ENCODE data around the gene TSPAN17.
"Not testable (repeated sequence)": the region's sequence is repeated elsewhere in the genome, so short reads cannot be mapped to it uniquely, and the experiment has no call there.

TSPAN17 gene, protein sequence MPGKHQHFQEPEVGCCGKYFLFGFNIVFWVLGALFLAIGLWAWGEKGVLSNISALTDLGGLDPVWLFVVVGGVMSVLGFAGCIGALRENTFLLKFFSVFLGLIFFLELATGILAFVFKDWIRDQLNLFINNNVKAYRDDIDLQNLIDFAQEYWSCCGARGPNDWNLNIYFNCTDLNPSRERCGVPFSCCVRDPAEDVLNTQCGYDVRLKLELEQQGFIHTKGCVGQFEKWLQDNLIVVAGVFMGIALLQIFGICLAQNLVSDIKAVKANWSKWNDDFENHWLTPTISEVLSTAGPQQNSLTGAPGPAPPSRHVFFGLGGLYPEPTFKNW

DNA sequence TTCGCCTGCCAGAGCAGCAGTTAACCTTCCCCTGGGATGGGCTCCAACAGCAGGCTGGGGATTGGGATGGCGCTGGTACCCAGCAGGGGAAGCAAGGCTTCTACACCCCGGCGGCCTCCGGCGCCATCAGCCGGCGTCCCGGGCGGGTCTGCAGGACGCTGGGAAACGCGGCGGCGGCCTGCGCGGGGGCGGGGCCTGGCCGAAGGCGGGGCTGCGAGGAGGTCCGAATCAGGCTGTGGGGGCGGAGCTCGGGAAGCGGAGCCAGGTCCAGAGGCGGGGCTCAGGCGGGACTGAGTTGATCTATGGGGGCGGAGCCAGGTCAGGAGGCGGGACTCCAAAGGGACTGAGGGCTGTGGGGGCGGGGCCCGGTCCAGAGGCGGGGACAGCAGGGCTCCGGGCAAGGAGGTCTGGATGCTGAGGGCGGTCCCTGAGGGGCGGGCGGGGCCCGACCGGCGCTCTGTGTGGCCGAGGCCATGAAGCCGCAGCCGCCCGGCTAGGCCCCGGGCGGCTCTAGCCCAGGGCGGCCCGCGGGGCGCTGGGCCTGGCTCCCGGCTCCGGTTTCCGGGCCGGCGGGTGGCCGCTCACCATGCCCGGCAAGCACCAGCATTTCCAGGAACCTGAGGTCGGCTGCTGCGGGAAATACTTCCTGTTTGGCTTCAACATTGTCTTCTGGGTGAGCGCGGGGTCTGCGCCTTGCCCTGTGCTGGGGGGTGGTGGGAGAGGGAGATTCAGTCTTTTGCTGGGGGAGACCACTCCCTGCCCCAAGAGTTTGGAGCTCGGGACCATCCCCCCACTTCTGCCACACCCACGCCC lies at the start of gene TSPAN17:
TSS of gene TSPAN17 (plus strand) at position 455 of the 813 bp plus-strand sequence. CDS start at position 587, 132 bp downstream.
- no peaks in the 10 kb centered on the region for H3K9me3 ChIP-seq
- peak within 1 kb of the TSS; percentile 66 to 74 for H3K4me3 ChIP-seq
- TF ChIP-seq, protein P1, sequence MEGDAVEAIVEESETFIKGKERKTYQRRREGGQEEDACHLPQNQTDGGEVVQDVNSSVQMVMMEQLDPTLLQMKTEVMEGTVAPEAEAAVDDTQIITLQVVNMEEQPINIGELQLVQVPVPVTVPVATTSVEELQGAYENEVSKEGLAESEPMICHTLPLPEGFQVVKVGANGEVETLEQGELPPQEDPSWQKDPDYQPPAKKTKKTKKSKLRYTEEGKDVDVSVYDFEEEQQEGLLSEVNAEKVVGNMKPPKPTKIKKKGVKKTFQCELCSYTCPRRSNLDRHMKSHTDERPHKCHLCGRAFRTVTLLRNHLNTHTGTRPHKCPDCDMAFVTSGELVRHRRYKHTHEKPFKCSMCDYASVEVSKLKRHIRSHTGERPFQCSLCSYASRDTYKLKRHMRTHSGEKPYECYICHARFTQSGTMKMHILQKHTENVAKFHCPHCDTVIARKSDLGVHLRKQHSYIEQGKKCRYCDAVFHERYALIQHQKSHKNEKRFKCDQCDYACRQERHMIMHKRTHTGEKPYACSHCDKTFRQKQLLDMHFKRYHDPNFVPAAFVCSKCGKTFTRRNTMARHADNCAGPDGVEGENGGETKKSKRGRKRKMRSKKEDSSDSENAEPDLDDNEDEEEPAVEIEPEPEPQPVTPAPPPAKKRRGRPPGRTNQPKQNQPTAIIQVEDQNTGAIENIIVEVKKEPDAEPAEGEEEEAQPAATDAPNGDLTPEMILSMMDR (IDR thresholded peaks at IDR 0.05) = peak in 1 of 2 experiments; percentile 23
- peaks cover 0 to 1% (median 0%) of the 10 kb centered on the region in 3 donors for H3K36me3 ChIP-seq
- no peaks in the 10 kb centered on the region for H3K27me3 ChIP-seq
- intact Hi-C loops (cut with DNase I; ENCODE audit: low total_unique reads) = loop anchor here (5.0 to 10.0 kb wide), 2 partner anchors 110 to 232 kb away; partner anchors contain the start of genes CLTB and RNF44
- H3K4me1 ChIP-seq = peaks cover 0 to 29% (median 17%) of the 10 kb centered on the region in 4 donors
- peak within 1 kb of the TSS; percentile 70 to 84 for H3K27ac ChIP-seq
- peak; percentile 100 for DNase-seq

DNA sequence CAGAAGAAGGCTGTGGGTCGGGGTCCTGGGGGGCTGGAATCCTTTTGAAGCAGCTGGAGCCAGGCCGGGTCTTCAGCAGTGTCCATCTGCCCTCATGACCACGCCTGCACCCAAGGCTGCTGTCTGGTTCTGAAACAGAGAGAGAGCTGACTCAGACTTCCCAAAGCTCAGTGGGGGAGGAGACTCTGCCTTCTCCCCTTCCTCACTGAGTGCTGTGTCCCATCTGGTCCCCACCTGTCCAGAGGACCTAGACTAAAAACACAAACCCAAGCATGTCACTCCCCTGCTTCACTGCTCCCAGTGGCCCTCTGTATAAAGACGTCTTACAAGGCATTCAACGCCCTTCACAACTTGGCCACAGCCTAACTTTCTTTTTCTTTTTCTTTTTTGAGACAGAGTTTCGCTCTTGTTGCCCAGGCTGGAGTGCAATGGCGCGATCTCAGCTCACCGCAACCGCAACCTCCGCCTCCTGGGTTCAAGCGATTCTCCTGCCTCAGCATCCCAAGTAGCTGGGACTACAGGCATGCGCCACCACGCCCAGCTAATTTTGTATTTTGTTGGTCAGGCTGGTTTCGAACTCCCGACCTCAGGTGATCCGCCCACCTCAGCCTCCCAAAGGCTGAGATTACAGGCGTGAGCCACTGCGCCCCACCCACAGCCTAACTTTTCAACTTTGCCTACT lies 47.4 kb upstream of the TSPAN17 start:
- intact Hi-C loops (cut with DNase I; ENCODE audit: low total_unique reads); H3K36me3 ChIP-seq; H3K27ac ChIP-seq; H3K4me3 ChIP-seq; DNase-seq; H3K9me3 ChIP-seq: not testable (repeated sequence)
- peaks cover 0 to 11% (median 3%) of the 10 kb centered on the region in 4 donors for H3K4me1 ChIP-seq
- H3K27me3 ChIP-seq = peaks cover 0 to 67% of the 10 kb centered on the region in 2 donors

DNA sequence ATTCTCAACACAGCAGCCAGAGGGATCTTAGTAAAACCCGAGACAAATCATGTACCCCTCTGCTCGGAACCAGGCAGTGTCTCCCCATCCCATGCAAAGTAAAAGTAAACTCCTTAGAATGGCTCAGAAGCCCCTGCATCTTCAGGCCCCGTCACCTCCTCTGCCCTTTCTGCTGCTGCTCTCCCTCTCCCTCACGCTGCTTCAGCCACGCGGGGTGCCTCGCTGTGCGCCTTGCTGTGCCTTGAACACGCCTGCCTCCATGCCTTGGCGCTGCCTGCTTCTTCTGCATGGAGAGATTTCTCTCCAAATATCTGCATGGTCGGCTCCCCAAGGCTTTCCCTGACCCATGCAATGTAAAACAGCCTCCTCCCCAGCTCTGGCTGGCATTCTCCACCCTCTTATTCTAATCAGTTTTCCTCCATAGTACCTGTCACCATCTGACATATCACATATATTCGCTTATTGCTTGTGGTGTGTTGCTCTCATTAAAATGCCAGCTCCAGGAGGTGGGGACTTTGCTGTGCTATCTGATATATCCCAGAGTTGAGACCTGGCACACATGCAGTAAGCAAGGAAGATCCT lies 45.3 kb upstream of the TSPAN17 start:
- intact Hi-C loops (cut with DNase I; ENCODE audit: low total_unique reads) = no loop called here

DNA sequence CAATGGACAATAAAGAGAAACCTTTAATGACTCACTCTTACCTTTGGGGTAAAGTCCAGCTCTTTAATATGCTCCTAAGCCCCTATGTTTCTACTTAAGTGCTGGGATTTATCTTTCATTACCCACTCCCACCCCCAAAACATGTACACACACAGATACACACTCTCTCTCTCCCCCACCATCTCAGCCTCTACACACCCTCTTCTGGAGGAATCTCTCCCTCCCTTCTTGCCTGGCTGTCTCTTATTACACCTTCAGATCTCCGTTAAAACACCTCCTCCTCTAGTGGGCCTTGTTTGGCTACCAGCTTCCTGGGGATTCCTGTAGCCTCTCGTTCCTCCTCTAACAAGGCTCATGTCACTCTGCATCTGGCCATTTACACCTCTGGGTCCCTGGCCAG lies 44.2 kb upstream of the TSPAN17 start:
- Histone ChIP-seq H3K4me3 (no peak overlapping the region), H3K27ac (no peak overlapping the region), H3K36me3 (no peaks in the 10 kb centered on the region), H3K27me3 (peaks cover 0 to 58% of the 10 kb centered on the region in 2 donors), H3K4me1 (no peaks in the 10 kb centered on the region), H3K9me3 (no peaks in the 10 kb centered on the region)
- TF ChIP-seq, protein P1 (IDR thresholded peaks at IDR 0.05) = no peak
- intact Hi-C loops (cut with DNase I; ENCODE audit: low total_unique reads) = no loop called here
- DNase-seq = no peak

More for the DNA sequence above, 45.3 kb upstream of the TSPAN17 start:
- TF ChIP-seq, protein P1 (IDR thresholded peaks at IDR 0.05) = no peak
- Histone ChIP-seq H3K27me3 (peaks cover 0 to 62% of the 10 kb centered on the region in 2 donors), H3K4me1 (peaks cover 0 to 5% (median 0%) of the 10 kb centered on the region in 4 donors), H3K27ac (no peak overlapping the region), H3K9me3 (no peaks in the 10 kb centered on the region), H3K36me3 (no peaks in the 10 kb centered on the region), H3K4me3 (no peak overlapping the region)
- no peak for DNase-seq

DNA sequence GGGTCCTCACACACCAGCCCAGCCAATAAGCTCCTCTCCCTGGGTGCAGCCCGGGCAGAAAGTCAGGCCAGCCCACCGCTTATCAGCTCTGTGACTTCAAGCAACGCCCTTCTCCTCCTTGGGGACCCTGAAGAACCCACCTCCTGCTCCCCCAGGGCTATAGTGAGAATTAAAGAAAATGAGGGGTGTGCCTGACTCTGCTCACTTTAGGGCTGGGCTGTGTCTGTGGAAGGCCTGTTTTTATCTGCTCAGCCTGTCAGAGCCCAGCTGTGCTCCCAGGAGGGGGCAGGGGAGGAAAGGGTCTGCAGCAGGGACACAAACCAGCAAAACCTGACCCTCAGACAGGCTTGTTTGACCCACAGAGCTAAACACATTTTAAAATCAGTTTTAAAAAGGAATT lies 41.3 kb upstream of the TSPAN17 start:
- intact Hi-C loops (cut with DNase I; ENCODE audit: low total_unique reads) = no loop called here
- Histone ChIP-seq H3K27me3 (peaks cover 0 to 67% of the 10 kb centered on the region in 2 donors), H3K4me1 (peaks cover 0 to 14% (median 11%) of the 10 kb centered on the region in 4 donors), H3K4me3 (no peak overlapping the region), H3K36me3 (no peaks in the 10 kb centered on the region), H3K9me3 (no peaks in the 10 kb centered on the region), H3K27ac (no peak overlapping the region)
- no peak for DNase-seq
- TF ChIP-seq, protein P1 (IDR thresholded peaks at IDR 0.05) = no peak

Data from tibial artery (tissue), 4 donors.